ENCODE data around the gene CAPN2. TPM values are rescaled to one million over a fixed set of nuclear protein-coding genes. Genes with fewer than 3 reads are reported as not detected.

The CAPN2 gene
- total RNA-seq, 2 donors from 2014 or later, result 61.4 to 72.3 TPM

DNA sequence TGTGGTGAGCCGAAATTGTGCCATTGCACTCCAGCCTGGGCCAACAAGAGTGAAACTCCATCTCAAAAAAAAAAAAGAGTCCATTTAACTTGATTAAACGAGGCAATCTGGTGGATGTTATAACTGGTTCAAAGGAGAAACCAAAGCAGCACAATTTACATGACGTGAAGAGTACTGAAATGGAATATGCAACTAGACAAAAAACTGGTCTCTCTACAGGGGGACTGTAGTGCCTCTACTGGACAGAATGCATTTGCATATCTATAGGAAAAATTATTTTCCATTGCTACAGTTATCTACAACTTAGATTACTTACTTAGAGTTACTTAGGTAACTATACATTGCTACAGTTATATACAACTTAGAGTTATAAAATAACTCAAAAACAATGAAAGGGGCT is 2.7 kb upstream of the CAPN2 start:
- no peak for DNase-seq (ENCODE audit: low spot score)
- Histone ChIP-seq H3K9me3 (no peaks in the 10 kb centered on the region), H3K4me1 (peaks cover 0 to 68% of the 10 kb centered on the region in 2 donors), H3K27ac (peak overlapping the region; percentile 10 to 83), H3K36me3 (no peaks in the 10 kb centered on the region), H3K27me3 (no peaks in the 10 kb centered on the region), H3K4me3 (no peak overlapping the region)
- TF ChIP-seq, protein P1, sequence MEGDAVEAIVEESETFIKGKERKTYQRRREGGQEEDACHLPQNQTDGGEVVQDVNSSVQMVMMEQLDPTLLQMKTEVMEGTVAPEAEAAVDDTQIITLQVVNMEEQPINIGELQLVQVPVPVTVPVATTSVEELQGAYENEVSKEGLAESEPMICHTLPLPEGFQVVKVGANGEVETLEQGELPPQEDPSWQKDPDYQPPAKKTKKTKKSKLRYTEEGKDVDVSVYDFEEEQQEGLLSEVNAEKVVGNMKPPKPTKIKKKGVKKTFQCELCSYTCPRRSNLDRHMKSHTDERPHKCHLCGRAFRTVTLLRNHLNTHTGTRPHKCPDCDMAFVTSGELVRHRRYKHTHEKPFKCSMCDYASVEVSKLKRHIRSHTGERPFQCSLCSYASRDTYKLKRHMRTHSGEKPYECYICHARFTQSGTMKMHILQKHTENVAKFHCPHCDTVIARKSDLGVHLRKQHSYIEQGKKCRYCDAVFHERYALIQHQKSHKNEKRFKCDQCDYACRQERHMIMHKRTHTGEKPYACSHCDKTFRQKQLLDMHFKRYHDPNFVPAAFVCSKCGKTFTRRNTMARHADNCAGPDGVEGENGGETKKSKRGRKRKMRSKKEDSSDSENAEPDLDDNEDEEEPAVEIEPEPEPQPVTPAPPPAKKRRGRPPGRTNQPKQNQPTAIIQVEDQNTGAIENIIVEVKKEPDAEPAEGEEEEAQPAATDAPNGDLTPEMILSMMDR (IDR thresholded peaks at IDR 0.05), result peak in 1 of 2 donors; percentile 48

DNA sequence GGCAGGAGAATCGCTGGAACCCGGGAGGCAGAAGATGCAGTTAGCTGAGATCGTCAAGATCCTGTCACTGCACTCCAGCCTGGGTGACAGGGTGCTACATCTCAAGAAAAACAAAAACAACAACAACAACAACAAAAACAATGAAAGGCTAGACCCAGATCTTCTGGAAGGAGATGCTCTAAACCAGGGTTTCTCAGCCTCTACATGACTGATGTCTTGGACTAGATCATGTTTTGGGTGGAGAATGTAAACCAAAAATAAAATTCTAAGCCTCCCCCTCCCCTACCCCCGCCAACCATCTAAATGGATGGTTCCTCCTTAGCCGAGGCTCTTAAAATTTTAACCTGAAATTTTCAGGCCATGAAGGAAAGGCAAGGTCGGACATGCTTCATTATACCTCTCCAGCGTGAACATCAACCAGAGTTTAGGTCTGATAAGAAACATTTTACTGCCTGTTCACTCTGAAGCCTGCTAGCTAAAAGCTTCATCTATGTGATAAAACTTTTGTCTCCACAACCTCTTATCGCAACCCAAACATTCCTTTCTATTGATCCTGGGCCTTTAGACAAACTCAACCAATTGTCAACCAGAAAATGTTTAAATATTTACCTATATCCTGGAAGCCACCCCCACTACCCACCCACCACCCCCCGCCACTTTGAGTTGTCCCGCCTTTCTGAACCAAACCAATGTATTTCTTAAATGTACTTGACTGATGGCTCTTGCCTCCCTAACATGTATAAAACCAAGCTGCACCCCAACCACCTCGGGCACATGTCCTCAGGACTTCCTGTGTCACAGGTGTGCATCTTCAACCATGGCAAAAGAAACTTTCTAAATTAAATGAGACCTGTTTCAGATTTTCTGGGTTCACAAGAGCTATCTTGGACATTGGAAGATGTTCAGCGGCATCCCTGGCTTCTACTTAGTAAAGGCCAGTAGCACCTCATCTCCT is 1.9 kb upstream of the CAPN2 start:
- peaks cover 0 to 68% of the 10 kb centered on the region in 2 donors for H3K4me1 ChIP-seq
- no peaks in the 10 kb centered on the region for H3K9me3 ChIP-seq
- no peak overlapping the region for H3K27ac ChIP-seq
- H3K27me3 ChIP-seq, result no peaks in the 10 kb centered on the region
- H3K4me3 ChIP-seq, result no peak overlapping the region
- TF ChIP-seq, protein P1 (IDR thresholded peaks at IDR 0.05), result no peak
- DNase-seq (ENCODE audit: low spot score), result no peak
- H3K36me3 ChIP-seq, result no peaks in the 10 kb centered on the region

DNA sequence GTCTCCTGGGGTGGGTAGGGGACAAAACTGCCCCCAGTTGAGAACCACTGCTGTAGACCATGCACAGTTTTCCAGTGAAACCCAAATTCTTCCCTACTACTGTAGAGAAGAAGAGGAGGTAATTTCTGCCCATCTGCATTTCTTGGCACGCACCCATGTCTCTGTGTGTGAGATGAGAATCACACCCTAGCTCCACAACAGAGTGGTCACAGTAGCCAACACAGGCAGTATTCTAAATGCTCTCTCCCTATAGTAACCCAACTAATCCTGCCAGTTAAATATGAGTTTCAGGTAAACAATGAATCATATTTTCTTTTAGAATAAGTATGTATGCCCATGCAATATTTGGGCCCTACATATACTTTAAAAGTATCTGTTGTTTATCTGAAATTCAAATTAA is 1.2 kb upstream of the CAPN2 start:
- H3K27ac ChIP-seq, result no peak overlapping the region
- TF ChIP-seq, protein P1 (IDR thresholded peaks at IDR 0.05), result no peak
- H3K4me1 ChIP-seq, result peaks cover 0 to 68% of the 10 kb centered on the region in 2 donors
- no peak for DNase-seq (ENCODE audit: low spot score)
- H3K9me3 ChIP-seq, result no peaks in the 10 kb centered on the region
- H3K36me3 ChIP-seq, result no peaks in the 10 kb centered on the region
- no peaks in the 10 kb centered on the region for H3K27me3 ChIP-seq
- H3K4me3 ChIP-seq, result no peak overlapping the region

DNA sequence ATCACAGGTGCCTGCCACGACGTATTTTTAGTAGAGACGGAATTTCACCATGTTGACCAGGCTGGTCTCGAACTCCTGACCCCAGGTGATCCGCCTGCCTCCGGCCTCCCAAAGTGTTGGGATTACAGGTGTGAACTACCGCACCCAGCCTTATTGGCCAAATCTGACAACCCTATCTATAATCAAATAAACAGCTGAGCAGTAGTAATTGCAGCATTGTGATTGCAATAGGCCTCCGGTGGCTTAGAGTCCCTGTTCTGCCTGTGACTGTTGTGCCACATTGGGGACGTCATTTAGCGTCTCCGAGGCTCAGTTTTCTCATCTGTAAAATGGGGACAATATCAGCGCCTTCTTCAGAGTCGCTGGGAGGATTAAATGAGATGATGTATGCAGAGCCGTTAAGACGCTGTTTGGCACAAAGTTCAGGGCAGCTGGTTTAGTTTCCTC is 569 bp upstream of the CAPN2 start:
- no peaks in the 10 kb centered on the region for H3K36me3 ChIP-seq
- H3K27ac ChIP-seq, result peak overlapping the region; percentile 91 to 93
- DNase-seq (ENCODE audit: low spot score), result no peak
- H3K27me3 ChIP-seq, result no peaks in the 10 kb centered on the region
- H3K4me1 ChIP-seq, result peaks cover 0 to 68% of the 10 kb centered on the region in 2 donors
- no peaks in the 10 kb centered on the region for H3K9me3 ChIP-seq
- TF ChIP-seq, protein P1 (IDR thresholded peaks at IDR 0.05), result no peak
- H3K4me3 ChIP-seq, result peak overlapping the region; percentile 15 to 75

DNA sequence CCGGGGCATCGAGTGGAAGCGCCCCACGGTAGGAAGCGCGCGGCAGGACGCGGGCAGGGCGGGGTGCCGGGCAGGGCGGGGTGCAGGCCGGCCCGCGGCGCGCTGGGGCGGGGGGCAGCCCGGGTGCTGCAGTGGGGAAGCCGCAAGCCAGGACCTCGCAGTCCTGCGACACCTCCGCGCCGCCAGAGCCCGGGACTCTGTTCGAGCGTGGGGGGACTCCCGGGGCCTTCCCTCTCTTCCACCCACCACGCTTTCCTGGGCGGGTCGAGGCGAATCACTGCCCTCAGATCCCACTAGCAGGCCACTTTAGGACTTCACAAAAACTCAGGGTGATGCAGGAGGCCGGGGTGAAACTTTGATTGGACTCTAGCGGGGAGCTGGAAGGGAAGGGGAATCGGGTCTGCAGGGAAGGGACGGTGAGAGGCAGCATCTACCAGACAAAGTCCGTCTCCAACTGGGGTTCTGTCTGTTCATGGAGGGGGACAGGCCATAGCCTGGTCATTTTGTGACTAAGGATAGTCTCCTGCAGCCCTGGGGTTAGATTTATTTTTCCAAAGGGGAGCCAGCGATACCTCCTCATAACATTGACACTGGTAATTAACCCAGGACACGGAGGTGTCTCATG is 623 bp downstream of the CAPN2 start:
- H3K4me1 ChIP-seq, result peaks cover 0 to 57% of the 10 kb centered on the region in 2 donors
- TF ChIP-seq, protein P1 (IDR thresholded peaks at IDR 0.05), result no peak

More for the DNA sequence above, 623 bp downstream of the CAPN2 start:
- no peaks in the 10 kb centered on the region for H3K9me3 ChIP-seq
- H3K4me3 ChIP-seq, result peak overlapping the region; percentile 68 to 75
- H3K36me3 ChIP-seq, result peaks cover 5% of the 10 kb centered on the region
- peak overlapping the region; percentile 91 to 93 for H3K27ac ChIP-seq
- H3K27me3 ChIP-seq, result no peaks in the 10 kb centered on the region
- no peak for DNase-seq (ENCODE audit: low spot score)

Measured in right atrium auricular region (tissue), 2 donors.